Jurkat, Clone E6-1 (cell line): Measurements from ENCODE around the gene STYXL1.
"Not testable (repeated sequence)": the region's sequence is repeated elsewhere in the genome, so short reads cannot be mapped to it uniquely, and the experiment has no call there.

Source experiments
- DNase-seq: peaks from one replicate; pipeline ENCODE4 v3.0.0-alpha.2; 2011; ENCODE audit warnings: low read depth, low spot score
- H3K4me3 ChIP-seq: 2 replicates; pipeline ENCODE4 v1.5.1; 2011; ENCODE audit warnings: mild to moderate bottlenecking, low read length, control low read depth, moderate library complexity

The STYXL1 gene

DNA sequence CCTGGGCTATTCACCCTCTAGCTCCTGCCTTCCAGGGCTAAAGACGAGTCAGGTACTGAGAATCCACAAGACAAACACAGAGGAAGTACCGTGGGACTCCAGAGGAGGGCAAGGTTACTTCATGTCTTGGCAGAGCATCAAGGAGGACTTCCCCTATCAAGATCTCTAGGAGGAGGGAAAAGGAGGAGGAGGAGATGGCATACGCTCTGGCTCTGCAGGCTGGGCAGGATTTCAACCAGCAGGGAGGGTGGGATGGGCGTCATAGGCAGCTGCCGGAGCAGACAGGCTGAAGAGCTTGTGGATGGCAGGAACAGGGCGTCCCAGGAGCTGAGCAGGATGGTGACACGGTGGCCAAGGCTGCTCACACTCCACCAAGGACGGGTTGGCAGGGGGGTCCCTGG lies 21.4 kb upstream of the STYXL1 start:
- H3K4me3 ChIP-seq: no peak overlapping the region
- no peak for DNase-seq

DNA sequence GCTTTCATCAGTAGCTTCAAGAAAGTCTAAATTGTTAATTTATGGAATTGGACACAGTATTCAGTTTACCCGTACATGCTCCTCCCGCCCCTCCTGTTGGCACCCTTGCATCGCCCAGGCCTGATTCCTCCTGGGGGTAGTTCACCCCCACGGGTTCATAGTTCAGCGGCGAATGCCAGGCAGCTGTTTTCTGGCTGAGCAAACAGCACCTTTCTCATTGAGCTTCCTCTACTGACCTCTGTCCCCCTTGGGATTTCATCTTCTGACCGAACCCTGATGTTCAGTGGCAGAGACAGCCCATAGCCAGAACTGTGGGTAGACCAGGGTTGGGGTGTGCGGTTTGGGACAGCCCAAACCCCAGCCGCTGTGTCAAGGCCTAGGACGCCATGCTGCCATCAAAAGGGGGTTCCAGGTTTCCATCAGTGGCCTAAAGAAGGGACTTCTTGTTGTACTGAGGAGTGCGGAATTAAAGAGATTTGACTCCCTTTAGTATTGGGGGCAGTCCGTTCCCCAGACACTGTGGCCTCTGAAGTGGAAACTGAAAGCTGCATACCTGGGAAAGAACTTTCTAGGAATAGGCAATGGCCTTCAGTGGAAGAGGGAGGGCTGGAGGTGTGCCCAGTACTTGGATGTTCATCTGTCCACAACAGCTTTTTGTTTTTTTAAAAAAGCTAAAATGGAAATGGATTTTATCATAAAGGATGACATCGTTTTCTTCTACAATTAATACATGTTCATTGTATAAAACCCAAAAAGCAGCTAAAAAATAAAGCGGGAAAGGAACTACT lies 19.1 kb upstream of the STYXL1 start:
- no peak for DNase-seq
- H3K4me3 ChIP-seq: no peak overlapping the region

DNA sequence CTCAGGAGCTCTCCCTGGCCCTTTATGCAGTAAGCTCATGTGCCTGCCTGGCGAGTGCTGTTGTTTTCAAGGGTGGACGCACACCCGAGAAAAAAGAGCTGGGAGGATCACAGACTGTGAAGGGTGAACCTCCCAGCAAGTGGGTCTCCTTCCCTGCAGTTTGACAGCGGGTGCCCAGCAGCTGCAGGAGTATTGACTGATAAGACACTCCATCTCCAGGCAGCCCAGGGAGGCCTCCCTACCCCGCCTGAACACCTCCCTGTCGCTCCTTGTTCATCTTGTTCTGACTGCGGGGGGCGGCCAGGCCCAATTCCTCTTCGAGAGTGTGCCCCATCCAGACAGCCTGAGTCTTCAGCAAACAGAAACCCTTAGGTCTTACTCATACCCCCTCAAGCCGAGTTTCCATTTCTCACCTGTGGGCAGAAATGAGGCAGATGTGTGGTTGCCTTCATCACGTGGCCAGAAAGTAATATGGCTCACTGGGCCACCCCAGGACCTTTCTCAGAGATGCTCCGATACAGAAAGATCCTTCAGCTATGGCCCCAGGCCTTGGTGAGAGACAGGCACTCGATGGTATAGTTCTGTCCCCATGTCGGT lies 17.3 kb upstream of the STYXL1 start:
- no peak for DNase-seq

DNA sequence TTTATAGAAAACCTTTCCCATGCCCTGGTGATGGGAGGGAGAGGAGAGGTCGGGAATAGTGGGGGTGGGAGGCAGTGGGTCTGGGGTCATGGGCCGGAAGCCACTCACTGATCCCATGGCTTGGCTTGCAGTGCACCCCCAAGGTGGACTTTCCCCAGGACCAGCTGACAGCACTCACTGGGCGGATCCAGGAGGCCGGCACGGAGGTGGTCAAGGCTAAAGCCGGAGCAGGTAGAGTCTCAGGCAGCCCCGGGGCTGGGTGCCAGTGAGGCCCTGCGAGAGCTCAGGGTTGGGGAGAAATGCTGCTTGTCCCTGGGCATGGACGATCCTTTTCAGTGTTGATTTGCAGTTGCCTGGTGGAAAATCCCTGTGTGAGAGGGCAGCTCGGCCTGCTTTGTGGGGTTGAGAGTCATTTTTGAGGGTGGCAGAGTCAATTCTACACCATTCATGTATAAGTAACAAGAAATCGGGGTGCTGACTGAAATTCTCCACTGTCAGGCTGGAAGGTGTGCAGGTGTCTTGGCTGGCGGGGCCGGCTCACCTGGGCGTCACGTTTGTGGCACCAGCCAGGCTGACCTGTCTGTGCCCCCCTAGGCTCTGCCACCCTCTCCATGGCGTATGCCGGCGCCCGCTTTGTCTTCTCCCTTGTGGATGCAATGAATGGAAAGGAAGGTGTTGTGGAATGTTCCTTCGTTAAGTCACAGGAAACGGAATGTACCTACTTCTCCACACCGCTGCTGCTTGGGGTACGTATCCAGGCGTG lies 16.6 kb upstream of the STYXL1 start:
- no peak overlapping the region for H3K4me3 ChIP-seq
- no peak for DNase-seq

More for the DNA sequence above, 17.3 kb upstream of the STYXL1 start:
- H3K4me3 ChIP-seq: no peak overlapping the region

DNA sequence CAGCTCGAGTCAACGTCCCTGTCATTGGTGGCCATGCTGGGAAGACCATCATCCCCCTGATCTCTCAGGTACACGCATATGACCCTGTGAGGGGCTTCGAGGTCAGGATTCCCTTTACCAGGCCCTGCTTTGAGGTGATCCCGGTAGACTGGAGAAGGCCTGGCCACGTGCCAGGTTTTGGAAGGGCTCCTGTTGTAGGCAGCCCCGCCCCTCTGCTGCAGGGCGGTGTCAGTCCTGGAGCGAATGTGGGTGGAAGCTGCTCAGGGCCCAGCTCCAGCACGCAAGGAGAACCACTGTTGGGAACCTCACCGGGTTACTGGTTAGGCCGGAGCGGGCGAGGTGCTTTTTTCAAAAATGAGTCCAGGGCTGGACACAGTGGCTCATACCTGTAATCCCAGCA lies 15.7 kb upstream of the STYXL1 start:
- no peak for DNase-seq

DNA sequence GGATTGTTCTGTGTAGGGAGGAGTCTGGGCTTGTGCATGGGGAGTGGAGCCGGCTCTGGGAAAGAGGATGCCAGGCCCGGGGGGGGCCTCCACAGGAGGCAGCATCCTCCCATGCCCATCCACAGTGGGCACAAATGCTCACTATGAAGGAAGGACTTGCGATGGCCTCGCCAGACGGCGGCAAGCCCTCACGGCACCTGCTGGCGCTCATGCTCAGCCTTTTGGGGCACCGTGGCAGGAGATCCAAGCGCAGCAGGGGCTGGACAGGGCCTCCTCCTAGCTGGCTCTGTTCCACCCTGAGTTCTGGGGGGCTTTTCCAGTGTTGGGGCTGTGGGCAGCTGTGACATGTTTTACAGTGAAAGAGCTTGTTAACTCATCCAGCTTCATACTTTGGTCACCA lies 15.3 kb upstream of the STYXL1 start:
- no peak overlapping the region for H3K4me3 ChIP-seq
- no peak for DNase-seq

More for the DNA sequence above, 15.7 kb upstream of the STYXL1 start:
- no peak overlapping the region for H3K4me3 ChIP-seq

DNA sequence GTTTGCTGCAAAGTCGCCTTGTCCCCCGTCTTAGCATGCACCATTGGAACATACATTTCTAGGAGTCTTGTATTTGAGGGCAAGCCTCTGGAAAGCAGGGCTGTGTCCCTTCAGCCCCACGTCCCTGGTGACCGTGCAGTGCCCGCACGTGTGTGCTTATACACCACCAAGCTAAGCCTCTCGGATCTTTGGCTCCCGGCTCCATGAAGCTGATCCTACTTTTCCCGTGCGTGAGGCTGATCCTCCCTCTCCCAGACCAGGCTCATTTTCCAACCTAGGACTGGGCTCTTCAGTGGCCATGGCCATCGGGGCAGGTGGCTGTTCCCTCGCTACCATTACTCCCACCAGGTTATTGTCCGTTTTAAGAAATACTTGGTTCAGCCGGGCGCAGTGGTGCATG lies 14.5 kb upstream of the STYXL1 start:
- no peak for DNase-seq
- no peak overlapping the region for H3K4me3 ChIP-seq

DNA sequence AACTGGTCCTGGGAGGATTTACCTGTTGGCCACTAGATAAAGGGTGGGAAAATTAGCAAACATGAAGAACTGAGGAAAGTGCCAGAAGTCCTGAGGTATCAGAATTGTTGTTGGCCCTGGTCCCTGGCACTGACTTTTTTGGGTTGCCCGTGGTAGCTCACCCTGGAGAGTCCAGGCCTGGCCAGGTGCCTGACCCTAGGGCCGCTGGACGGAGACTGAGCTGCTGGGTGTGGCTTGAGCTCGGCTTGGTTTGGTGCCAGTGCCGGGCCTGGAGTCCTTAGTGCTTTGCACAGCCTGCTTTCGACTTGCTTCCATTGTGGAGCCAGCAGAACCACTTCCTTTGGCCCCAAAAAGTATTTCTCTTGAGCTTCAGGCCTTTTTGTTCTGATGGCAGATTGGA lies 13.0 kb upstream of the STYXL1 start:
- no peak overlapping the region for H3K4me3 ChIP-seq
- DNase-seq: no peak

DNA sequence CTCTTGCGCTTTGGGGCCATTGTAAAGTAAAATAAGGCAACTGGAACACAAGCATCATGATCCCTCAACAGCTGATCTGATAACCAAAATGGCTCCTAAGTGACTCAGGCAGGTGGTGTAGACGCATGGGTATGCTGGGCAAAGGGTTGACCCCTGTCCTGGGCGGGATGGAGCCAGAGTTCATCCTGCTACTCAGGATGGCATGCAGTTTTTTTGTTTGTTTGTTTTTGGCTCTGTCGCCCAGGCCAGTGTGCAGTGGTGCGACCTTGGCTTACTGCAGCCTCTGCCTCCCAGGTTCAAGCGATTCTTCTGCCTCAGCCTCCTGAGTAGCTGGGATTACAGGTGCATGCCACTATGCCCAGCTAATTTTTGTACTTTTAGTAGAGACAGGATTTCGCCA lies 10.9 kb upstream of the STYXL1 start:
- not testable (repeated sequence) for DNase-seq

DNA sequence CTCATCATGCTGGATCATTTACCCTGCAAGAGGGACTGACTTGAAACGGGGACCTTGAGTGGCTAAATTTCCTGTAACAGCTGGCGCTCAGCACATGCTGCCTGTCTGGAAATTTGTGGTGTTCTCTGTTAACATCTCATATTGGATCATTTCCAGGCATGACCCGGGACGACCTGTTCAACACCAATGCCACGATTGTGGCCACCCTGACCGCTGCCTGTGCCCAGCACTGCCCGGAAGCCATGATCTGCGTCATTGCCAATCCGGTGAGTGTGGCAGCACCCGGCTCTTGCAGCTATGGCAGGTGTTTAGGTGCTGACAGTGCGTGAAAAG lies 10.0 kb upstream of the STYXL1 start:
- DNase-seq: no peak
- H3K4me3 ChIP-seq: no peak overlapping the region

More for the DNA sequence above, 10.9 kb upstream of the STYXL1 start:
- not testable (repeated sequence) for H3K4me3 ChIP-seq

DNA sequence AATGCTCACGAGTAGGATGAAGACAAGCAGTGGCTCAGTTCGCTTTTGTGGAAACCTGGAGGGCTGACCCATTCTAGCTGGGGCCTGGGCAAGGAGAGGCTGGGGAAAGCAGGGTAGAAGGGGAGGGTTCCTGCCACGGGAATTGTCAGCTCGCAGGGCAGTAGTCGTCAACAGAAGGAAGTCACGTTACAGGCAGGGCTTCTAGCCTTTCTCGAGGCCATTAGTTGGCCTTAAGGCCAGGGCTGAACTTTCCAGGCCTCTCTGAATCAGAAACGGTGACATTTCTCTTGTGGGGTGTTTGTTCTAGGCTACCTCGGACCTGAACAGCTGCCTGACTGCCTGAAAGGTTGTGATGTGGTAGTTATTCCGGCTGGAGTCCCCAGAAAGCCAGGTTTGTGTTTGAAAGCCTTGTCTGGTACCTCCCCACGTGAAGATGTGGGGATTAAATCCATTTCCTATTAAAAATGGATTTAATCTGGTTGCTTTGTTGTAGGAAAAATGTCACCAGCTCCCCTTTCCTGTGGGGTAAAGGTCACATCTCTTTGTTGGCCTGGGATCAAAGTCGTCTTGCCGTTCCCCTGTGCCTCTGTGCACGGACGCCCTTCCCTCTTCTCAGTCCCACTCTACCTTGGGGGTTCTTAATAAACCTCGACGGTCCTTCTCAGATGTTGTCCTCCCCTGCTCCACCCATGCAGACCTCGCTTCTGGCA lies 9.5 kb upstream of the STYXL1 start:
- DNase-seq: no peak
- no peak overlapping the region for H3K4me3 ChIP-seq

DNA sequence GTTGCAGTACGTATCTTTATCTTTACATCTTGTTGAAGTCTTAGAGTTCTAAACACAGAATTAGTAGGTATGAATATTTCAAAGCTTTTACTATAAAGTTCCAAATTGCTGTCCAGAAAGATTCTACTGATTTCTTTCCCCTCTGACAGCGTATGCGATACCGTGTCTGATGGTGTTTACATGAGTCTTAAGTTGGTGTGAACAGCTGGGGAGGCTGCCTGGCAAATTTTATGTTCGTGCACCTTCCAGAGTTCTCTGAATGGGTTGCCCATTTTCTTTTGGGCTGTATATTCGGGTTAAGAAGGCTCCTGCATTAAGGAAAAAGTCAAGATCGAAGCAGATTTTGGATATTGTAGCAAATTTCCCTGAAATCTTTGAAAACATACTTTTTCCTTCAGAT lies 8.4 kb upstream of the STYXL1 start:
- DNase-seq: no peak

DNA sequence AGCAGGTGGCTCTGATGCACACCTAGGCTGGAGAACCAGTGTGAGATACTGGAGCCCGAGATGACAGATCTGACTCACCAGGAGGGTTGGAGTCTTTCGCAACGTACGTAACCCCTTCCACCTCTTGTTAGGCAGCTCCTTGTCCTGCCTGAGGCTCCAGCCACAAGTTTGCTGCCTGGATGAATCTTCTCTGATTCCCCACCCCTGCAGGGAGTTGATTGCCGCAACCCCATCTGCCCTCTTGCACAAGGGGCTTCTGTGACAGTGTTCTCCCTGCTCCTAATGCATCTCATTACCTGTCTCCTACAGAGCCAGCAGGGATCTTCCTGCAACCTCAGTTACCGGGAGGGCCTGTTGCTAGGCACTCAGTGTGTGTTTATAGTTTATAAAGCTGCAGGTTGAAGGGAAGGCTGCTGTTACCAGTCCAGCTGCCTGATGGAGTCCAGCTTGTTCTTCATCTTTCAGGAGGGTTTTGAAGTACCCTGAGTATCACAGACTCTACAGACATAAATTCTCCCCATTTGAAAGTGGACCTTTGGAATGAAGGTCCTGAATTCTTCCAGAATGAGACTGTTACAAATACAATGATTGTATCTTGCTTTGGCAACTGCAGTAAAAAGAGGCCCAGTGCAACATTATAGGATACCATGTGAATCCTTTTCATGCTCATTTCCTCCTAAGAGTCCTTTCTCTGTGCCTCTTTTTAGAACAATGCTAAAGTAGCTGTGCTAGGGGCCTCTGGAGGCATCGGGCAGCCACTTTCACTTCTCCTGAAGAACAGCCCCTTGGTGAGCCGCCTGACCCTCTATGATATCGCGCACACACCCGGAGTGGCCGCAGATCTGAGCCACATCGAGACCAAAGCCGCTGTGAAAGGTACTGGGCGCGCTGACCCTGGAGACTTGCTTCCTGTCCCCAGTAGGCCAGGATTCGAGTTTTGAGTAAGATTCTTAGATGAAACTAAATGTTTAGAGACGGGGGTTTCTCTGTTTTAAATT lies 6.6 kb upstream of the STYXL1 start:
- H3K4me3 ChIP-seq: no peak overlapping the region
- no peak for DNase-seq

More for the DNA sequence above, 8.4 kb upstream of the STYXL1 start:
- H3K4me3 ChIP-seq: no peak overlapping the region

DNA sequence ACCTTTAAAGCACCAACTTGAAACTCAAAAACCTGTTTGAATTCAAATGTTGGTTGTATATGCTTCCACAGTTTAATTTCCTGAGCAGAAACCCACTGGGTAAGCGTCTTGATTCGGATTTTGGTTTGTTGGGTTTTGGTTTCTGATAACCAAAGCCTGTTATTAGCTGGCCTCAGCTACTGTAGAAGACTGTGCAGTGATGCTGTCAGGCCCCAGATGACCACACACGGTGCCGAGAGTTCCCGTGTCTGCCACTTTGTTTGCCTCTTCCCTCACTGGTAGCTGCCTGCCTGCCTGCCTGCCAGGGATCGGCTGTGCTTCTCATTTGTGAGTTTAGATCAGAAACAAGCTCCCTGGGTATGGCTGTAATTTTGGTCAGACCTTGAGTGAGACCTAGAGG lies 5.7 kb upstream of the STYXL1 start:
- no peak overlapping the region for H3K4me3 ChIP-seq
- no peak for DNase-seq

DNA sequence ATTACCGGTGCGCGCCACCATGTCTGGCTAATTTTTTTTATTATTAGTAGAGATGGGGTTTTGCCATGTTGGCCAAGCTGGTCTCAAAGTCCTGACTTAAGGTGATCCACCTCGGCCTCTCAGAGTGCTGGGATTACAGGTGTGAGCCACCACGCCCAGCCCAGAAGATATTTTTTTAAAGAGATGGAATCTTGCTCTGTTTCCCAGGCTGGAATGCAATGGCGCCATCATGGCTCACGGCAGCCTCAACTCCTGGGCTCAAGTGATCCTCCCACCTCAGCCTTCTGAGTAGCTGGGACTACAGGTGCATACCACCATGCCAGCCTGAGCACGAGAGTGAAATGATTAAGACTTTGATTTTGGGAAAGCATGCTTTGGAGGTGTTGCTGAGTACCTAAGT lies 4.9 kb upstream of the STYXL1 start:
- H3K4me3 ChIP-seq, DNase-seq: not testable (repeated sequence)

DNA sequence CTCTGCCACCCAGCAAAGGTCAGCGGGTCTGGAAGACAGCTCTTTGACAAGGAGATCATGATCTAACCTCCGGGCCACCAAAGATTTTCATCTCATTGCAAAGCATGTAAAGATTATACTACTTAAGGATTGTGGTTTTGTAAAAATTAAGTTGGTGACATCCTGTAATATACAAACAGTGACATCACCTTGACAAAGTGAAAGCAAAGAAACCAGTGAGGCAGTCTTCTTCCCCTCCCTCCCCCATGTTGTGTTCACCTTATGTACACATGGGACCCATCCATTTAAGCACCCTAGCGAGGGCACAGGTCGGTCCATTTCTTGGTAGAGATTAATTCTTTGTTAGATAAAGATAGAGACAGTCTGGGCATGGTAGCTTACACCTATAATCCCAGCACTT lies 4.0 kb upstream of the STYXL1 start:
- no peak overlapping the region for H3K4me3 ChIP-seq
- DNase-seq: peak; percentile 52

DNA sequence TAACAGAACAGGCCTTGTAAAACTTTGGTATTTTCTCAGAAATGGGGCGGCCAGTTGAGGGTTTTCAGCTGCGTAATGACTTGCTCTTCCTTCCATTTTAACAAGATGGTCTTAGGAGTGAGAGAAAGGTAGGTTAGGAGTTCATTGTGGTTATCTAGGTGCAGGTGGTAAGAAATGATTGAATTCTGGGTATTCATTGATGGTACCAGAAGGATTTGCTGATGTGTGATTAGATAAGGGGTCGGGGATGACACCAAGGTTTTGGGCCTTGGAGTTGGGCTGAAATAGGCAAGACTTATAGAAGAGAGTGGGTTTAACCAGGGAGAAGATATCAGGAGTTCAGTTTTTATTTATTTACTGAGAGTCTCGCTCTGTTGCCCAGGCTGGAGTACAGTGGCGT lies 2.7 kb upstream of the STYXL1 start:
- DNase-seq: no peak
- no peak overlapping the region for H3K4me3 ChIP-seq

DNA sequence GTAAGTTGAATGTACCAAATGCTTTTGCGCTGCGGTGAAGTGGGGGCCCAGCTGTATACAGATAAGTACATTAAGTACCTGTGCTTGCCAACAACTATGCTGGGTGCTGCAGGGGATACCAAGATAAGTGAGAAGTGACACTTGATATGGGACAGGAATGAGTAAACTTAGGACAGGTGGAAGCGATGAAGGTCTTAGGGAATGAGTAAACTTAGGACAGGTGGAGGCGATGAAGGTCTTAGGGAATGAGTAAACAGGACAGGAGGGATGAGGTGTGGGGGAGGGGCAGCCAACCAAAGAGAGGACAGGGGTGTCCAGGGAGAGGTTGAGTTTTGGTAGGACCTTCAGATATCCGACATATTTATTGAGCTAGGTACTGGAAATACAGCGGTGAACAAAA lies 1.5 kb upstream of the STYXL1 start:
- H3K4me3 ChIP-seq: peak overlapping the region; percentile 97
- no peak for DNase-seq

DNA sequence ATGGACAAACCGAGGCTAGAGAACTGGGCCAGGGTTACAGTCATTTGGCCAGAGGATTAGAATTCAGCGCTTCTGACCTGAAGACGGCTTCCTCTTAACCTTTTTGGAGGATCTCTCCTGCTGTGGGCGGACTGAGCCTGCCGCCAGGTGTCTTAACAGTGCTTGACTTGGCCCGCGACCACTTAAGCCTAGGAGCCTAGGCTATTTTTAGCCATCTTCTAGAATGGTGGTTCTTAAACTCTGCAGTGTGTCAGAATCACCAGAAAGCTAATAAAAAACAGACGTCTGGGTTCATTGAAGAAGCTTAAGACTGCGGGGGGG lies 828 bp upstream of the STYXL1 start:
- peak; percentile 19 for DNase-seq
- H3K4me3 ChIP-seq: peak overlapping the region; percentile 97
